ENCODE measurements around the gene MATN3.

DNA sequence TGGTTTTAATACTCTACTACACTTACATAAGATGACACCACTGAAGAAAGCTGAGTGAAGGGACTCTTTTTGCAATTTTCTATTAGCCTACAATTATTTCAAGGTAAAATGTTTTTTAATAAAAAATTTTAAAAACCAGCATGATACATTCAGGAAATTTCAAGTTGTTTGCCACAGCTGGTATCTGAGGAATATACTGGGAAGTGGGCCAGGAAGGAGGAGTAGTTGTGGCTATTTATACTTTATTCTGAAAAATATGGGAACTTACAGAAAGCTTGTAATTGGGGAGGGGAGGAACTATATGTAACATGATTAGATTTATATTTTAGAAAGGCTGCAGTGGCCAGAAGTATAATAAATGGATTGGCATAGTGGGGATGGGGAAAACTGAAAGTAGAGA lies 63.4 kb downstream of the MATN3 start:
- TF ChIP-seq, protein P1, sequence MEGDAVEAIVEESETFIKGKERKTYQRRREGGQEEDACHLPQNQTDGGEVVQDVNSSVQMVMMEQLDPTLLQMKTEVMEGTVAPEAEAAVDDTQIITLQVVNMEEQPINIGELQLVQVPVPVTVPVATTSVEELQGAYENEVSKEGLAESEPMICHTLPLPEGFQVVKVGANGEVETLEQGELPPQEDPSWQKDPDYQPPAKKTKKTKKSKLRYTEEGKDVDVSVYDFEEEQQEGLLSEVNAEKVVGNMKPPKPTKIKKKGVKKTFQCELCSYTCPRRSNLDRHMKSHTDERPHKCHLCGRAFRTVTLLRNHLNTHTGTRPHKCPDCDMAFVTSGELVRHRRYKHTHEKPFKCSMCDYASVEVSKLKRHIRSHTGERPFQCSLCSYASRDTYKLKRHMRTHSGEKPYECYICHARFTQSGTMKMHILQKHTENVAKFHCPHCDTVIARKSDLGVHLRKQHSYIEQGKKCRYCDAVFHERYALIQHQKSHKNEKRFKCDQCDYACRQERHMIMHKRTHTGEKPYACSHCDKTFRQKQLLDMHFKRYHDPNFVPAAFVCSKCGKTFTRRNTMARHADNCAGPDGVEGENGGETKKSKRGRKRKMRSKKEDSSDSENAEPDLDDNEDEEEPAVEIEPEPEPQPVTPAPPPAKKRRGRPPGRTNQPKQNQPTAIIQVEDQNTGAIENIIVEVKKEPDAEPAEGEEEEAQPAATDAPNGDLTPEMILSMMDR (conservative IDR thresholded peaks at IDR 0.05 in 1 of 2, IDR thresholded peaks at IDR 0.05 in 1 of 2; ENCODE audit: extremely low read depth in 1 of 2, insufficient read depth in 1 of 2, low read depth in 1 of 2, low read length in 2 of 2): no peak
- no peak for TF ChIP-seq EZH2 (IDR thresholded peaks at IDR 0.05; ENCODE audit: borderline replicate concordance, low read length)

All from mammary epithelial cell (primary cell).